H1 (cell line): ENCODE results near the gene MYCBPAP. TPM values are rescaled to one million over a fixed set of nuclear protein-coding genes. Genes with fewer than 3 reads are reported as not detected.

ENCODE experiments used
- CTCF ChIA-PET: fragments of 300-600 bp; sonication (Branson Sonifier 250); formaldehyde crosslinking; loops from one replicate; lab custom pipeline; 2021; ENCODE audit not compliant: partially characterized antibody; lab: Charles Lee
- POLR2A ChIA-PET: fragments of 300-600 bp; sonication (Branson Sonifier 250); formaldehyde crosslinking; loops from one replicate; lab custom pipeline; 2021; ENCODE audit warnings: inconsistent platforms; ENCODE audit not compliant: partially characterized antibody; lab: Charles Lee
- DNase-seq, 2 experiments: peaks; one replicate each; pipeline versions ENCODE4 v3.0.0 to v3.0.0-alpha.2; 2010 to 2022; ENCODE audit warnings: low spot score in 2 of 2, low read depth in 1 of 2, mixed read lengths in 1 of 2
- FAIRE-seq: peaks from 2 replicates; lab custom pipeline; 2011; peaks lifted over from hg19 to GRCh38; lab: Jason Lieb, UNC
- H2AFZ ChIP-seq: 2 replicates; pipeline ENCODE4 v1.8.1; 2012; ENCODE audit warnings: low read length, inconsistent platforms
- H2AK5ac ChIP-seq: 2 replicates; pipeline ENCODE4 v1.6.1; 2013; ENCODE audit warnings: low read depth, low read length
- H2BK120ac ChIP-seq: replicated peaks from 2 replicates; pipeline ENCODE3; 2013; ENCODE audit warnings: low read depth, low read length, inconsistent platforms
- H2BK12ac ChIP-seq: 2 replicates; pipeline ENCODE4 v1.6.1; 2013; ENCODE audit warnings: low read depth, low read length
- H2BK15ac ChIP-seq: 2 replicates; pipeline ENCODE4 v1.6.1; 2013; ENCODE audit warnings: low read length
- H2BK20ac ChIP-seq: 2 replicates; pipeline ENCODE4 v1.6.1; 2013; ENCODE audit warnings: low read length
- H2BK5ac ChIP-seq: 2 replicates; pipeline ENCODE4 v1.6.1; 2013; ENCODE audit warnings: low read depth, low read length
- H3K14ac ChIP-seq: 2 replicates; pipeline ENCODE4 v1.6.1; 2013; ENCODE audit warnings: inconsistent platforms; ENCODE audit not compliant: insufficient read length
- H3K18ac ChIP-seq: 2 replicates; pipeline ENCODE4 v1.6.1; 2013; ENCODE audit warnings: low read length; ENCODE audit errors: extremely low read depth
- H3K23ac ChIP-seq: 2 replicates; pipeline ENCODE4 v1.6.1; 2013; ENCODE audit warnings: inconsistent platforms; ENCODE audit not compliant: insufficient read length
- H3K23me2 ChIP-seq: 2 replicates; pipeline ENCODE4 v1.6.1; 2013; ENCODE audit warnings: low read depth, low read length
- H3K27ac ChIP-seq: 2 replicates; pipeline ENCODE4 v1.6.1; 2011; ENCODE audit warnings: low read depth, low read length, inconsistent platforms
- H3K27me3 ChIP-seq, 4 experiments: replicated peaks in 1 of 4; 1 replicate in 1 of 4; 2 replicates in 3 of 4; pipeline versions ENCODE4 v1.6.1 to v1.8.1; 2011 to 2013; ENCODE audit warnings: low read length in 3 of 4, mild to moderate bottlenecking in 3 of 4, inconsistent platforms in 2 of 4, mixed read lengths in 2 of 4, moderate library complexity in 1 of 4; ENCODE audit not compliant: control insufficient read depth in 3 of 4, insufficient read depth in 3 of 4; ENCODE audit errors: extremely low read depth in 1 of 4
- H3K36me3 ChIP-seq, 4 experiments: 2 replicates each; pipeline versions ENCODE4 v1.6.1 to v1.8.1; 2011 to 2013; ENCODE audit warnings: mild to moderate bottlenecking in 4 of 4, low read length in 3 of 4, moderate library complexity in 2 of 4, control low read depth in 1 of 4, inconsistent platforms in 1 of 4; ENCODE audit not compliant: insufficient read depth in 4 of 4, control insufficient read depth in 2 of 4
- H3K4ac ChIP-seq: replicated peaks from 2 replicates; pipeline ENCODE3; 2013; ENCODE audit warnings: low read length, low read depth, mixed read lengths, inconsistent platforms; ENCODE audit not compliant: insufficient read length
- H3K4me1 ChIP-seq, 4 experiments: replicated peaks in 1 of 4; 1 replicate in 1 of 4; 2 replicates in 3 of 4; pipeline versions ENCODE4 v1.6.1 to v1.8.1; 2011 to 2013; ENCODE audit warnings: low read length in 3 of 4, inconsistent platforms in 2 of 4, mixed read lengths in 1 of 4; ENCODE audit not compliant: insufficient read depth in 4 of 4, control insufficient read depth in 3 of 4
- H3K4me2 ChIP-seq, 2 experiments: 2 replicates each; pipeline versions ENCODE4 v1.6.1 to v1.8.1; 2011 to 2013; ENCODE audit warnings: low read depth in 2 of 2, low read length in 2 of 2, control low read depth in 1 of 2, inconsistent platforms in 1 of 2, mild to moderate bottlenecking in 1 of 2; ENCODE audit not compliant: insufficient read depth in 1 of 2
- H3K4me3 ChIP-seq, 4 experiments: fragments of 200-600, 300-600 bp in 1 of 4; sonication (generic), shearing (Covaris generic), sonication (Bioruptor Twin) in 1 of 4; 2 replicates each; pipeline versions ENCODE4 v1.5.1 to v1.8.1; 2011 to 2016; ENCODE audit warnings: low read length in 4 of 4, low read depth in 3 of 4, control low read depth in 2 of 4, inconsistent platforms in 2 of 4, mild to moderate bottlenecking in 2 of 4, mixed read lengths in 1 of 4, moderate library complexity in 1 of 4; ENCODE audit not compliant: insufficient read depth in 2 of 4; ENCODE audit errors: extremely low read depth in 1 of 4
- H3K56ac ChIP-seq: replicated peaks from 2 replicates; pipeline ENCODE3; 2013; ENCODE audit warnings: low read depth, mild to moderate bottlenecking, mixed read lengths, low read length, inconsistent platforms; ENCODE audit not compliant: insufficient read length
- H3K79me1 ChIP-seq: 2 replicates; pipeline ENCODE4 v1.6.1; 2013; ENCODE audit warnings: low read depth, low read length, control low read depth
- H3K79me2 ChIP-seq, 2 experiments: 2 replicates each; pipeline versions ENCODE4 v1.6.1 to v1.8.1; 2012 to 2013; ENCODE audit warnings: low read length in 2 of 2, mild to moderate bottlenecking in 2 of 2, inconsistent platforms in 1 of 2; ENCODE audit not compliant: insufficient read depth in 2 of 2, control insufficient read depth in 1 of 2
- H3K9ac ChIP-seq, 4 experiments: replicated peaks in 1 of 4; 1 replicate in 1 of 4; 2 replicates in 3 of 4; pipeline versions ENCODE4 v1.6.1 to v1.8.1; 2011 to 2013; ENCODE audit warnings: low read depth in 3 of 4, low read length in 3 of 4, control low read depth in 2 of 4, mild to moderate bottlenecking in 2 of 4, moderate library complexity in 2 of 4, inconsistent platforms in 1 of 4; ENCODE audit errors: extremely low read depth in 1 of 4
- H3K9me3 ChIP-seq, 2 experiments: 2 replicates each; pipeline versions ENCODE4 v1.6.1 to v1.8.1; 2012 to 2013; ENCODE audit warnings: mild to moderate bottlenecking in 2 of 2, moderate library complexity in 2 of 2, control low read depth in 1 of 2, inconsistent platforms in 1 of 2, low read depth in 1 of 2, low read length in 1 of 2, mixed read lengths in 1 of 2; ENCODE audit not compliant: insufficient read depth in 2 of 2
- H4K20me1 ChIP-seq, 2 experiments: replicated peaks in 1 of 2; 2 replicates each; pipeline versions ENCODE3 to v1.8.1; 2011 to 2013; ENCODE audit warnings: inconsistent platforms in 2 of 2, low read length in 2 of 2, mild to moderate bottlenecking in 1 of 2; ENCODE audit not compliant: insufficient read depth in 2 of 2, control insufficient read depth in 1 of 2
- H4K5ac ChIP-seq: 2 replicates; pipeline ENCODE4 v1.6.1; 2013; ENCODE audit warnings: low read length, low read depth, mixed read lengths, inconsistent platforms; ENCODE audit not compliant: insufficient read length
- H4K8ac ChIP-seq: 2 replicates; pipeline ENCODE4 v1.8.0; 2013; ENCODE audit warnings: mild to moderate bottlenecking, moderate library complexity, low read length, inconsistent platforms; ENCODE audit not compliant: insufficient read depth; ENCODE audit errors: extremely low read depth
- H4K91ac ChIP-seq: replicated peaks from 2 replicates; pipeline ENCODE3; 2013; ENCODE audit warnings: low read length, mixed read lengths, inconsistent platforms; ENCODE audit not compliant: insufficient read length
- CEBPB ChIP-seq: IDR thresholded peaks from 2 replicates; pipeline ENCODE4 v1.6.1; 2012; ENCODE audit warnings: low read depth, low read length
- HDAC6 ChIP-seq: IDR thresholded peaks from one replicate; pipeline ENCODE4 v1.7.1; 2012; ENCODE audit warnings: low read depth, mild to moderate bottlenecking, inconsistent platforms, low read length, moderate library complexity
- PHF8 ChIP-seq: fragments of 200-600 bp; sonication (generic); conservative IDR thresholded peaks from 2 replicates; pipeline ENCODE4 v1.7.1; 2012; ENCODE audit warnings: low read depth, mild to moderate bottlenecking, inconsistent platforms, low read length, moderate library complexity
- RBBP5 ChIP-seq: IDR thresholded peaks from 2 replicates; pipeline ENCODE4 v1.7.1; 2012; ENCODE audit warnings: low read depth, mild to moderate bottlenecking, inconsistent platforms, low read length, moderate library complexity, borderline replicate concordance
- SAP30 ChIP-seq: fragments of 300-600 bp; sonication (generic); IDR thresholded peaks from 2 replicates; pipeline ENCODE4 v1.7.1; 2012; ENCODE audit warnings: low read length, moderate library complexity, mild to moderate bottlenecking, inconsistent platforms; ENCODE audit not compliant: insufficient read depth, insufficient replicate concordance
- SIX5 ChIP-seq: IDR thresholded peaks from 2 replicates; pipeline ENCODE4 v1.6.1; 2011; ENCODE audit warnings: mild to moderate bottlenecking, low read depth, low read length
- SRF ChIP-seq: IDR thresholded peaks from 2 replicates; pipeline ENCODE4 v1.6.1; 2011; ENCODE audit warnings: mild to moderate bottlenecking, low read depth, low read length, moderate library complexity
- TAF1 ChIP-seq: IDR thresholded peaks from 2 replicates; pipeline ENCODE4 v1.6.1; 2011; ENCODE audit warnings: mild to moderate bottlenecking, low read depth, low read length
- WGBS, 2 experiments: shearing (Covaris generic) in 1 of 2; methylation state at CpG; one replicate each; pipeline versions ENCODE4 v1.1.6 to v1.1.7; 2013 to 2015; ENCODE audit warnings: low lambda C conversion rate in 2 of 2, mixed read lengths in 2 of 2, inconsistent platforms in 1 of 2, low coverage in 1 of 2, missing lambda C conversion rate in 1 of 2; ENCODE audit not compliant: insufficient replicate concordance in 2 of 2, insufficient coverage in 1 of 2, insufficient read length in 1 of 2; ENCODE audit errors: extremely low coverage in 1 of 2, missing lambda C conversion rate in 1 of 2; 5-methylcytosine and 5-hydroxymethylcytosine counted together
- polyA plus RNA-seq, 7 experiments: library from polyadenylated mRNA; depleted of rRNA in 3 of 7; stranded (reverse) in 5 of 7; unstranded in 2 of 7; fragments of >200 nt in 5 of 7; fragments of 200-250 nt in 2 of 7; gene quantifications; 1 replicate in 5 of 7; 2 replicates in 1 of 7; 4 replicates in 1 of 7; pipeline versions ENCODE4 v1.2.1 to v1.2.3, GENCODE V29; 2011 to 2013; ENCODE audit warnings: missing spikeins in 2 of 7, mixed read lengths in 2 of 7
- total RNA-seq: library from RNA; stranded (reverse); fragmentation: NEBNext Ultra II Directional; extraction: Animal tissue kit (Norgen Biotek cat#: 25700); gene quantifications from 2 replicates; pipeline ENCODE4 v1.2.1, GENCODE V29; 2021
- TF ChIP-seq, protein P1 (sequence below): IDR thresholded peaks from 2 replicates; pipeline ENCODE4 v1.6.1; 2012; ENCODE audit warnings: low read length, inconsistent platforms
- TF ChIP-seq, protein P2 (sequence below): IDR thresholded peaks from 2 replicates; pipeline ENCODE4 v1.6.1; 2011; ENCODE audit warnings: low read depth, mild to moderate bottlenecking, low read length; ENCODE audit not compliant: insufficient read depth

The MYCBPAP gene
- total and polyA plus RNA-seq, 2 of the 8 experiments (the other 6 are each of a cell fraction or from before 2014, with no cell fraction given) = 0.89 to 3.3 TPM

DNA sequence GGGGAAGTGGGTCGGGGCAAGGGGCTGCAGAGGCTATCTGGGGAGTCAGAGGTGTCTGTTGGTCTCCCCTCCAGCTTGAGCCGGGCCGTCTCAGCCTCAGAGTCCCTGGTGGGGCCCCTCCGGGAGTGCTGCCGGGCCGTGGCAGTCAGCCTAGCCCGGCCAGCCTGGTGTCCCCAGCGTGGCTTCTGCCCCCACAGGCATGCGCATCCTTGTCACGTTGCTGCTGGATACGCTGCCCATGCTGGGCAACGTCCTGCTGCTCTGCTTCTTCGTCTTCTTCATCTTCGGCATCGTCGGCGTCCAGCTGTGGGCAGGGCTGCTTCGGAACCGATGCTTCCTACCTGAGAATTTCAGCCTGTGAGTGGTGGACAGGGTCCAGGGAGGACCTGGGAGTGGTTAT lies 63.4 kb downstream of the MYCBPAP start:
- no peak overlapping the region for H4K5ac ChIP-seq
- H3K27me3 ChIP-seq = peaks cover 0 to 2% (median under 1%) of the 10 kb centered on the region in 4 experiments; a peak in 3 of 7 replicates
- no peaks in the 10 kb centered on the region for H3K79me2 ChIP-seq
- no peaks in the 10 kb centered on the region for H3K79me1 ChIP-seq
- no peak overlapping the region for H3K14ac ChIP-seq
- no peak overlapping the region for H2BK5ac ChIP-seq
- H3K4ac ChIP-seq = no peak overlapping the region
- no peak overlapping the region for H3K27ac ChIP-seq
- no peak overlapping the region for H3K56ac ChIP-seq
- no peak overlapping the region for H3K23ac ChIP-seq
- H3K9me3 ChIP-seq = no peaks in the 10 kb centered on the region
- H2BK15ac ChIP-seq = no peak overlapping the region
- WGBS, 2 experiments = 88% methylated on average over 17 of the region's 19 CpGs; no CpG with 5 or more reads in 1 of the 2 experiments
- H4K8ac ChIP-seq = 0 out of 2 replicates have a peak overlapping the region, but pooled peaks have one; percentile 16
- DNase-seq = no peak
- H3K18ac ChIP-seq = no peak overlapping the region
- CTCF ChIA-PET = interaction anchor here (0.7 to 2.3 kb wide), 7 partner anchors 11 to 238 kb away, joined by 3 to 17 read pairs (median 3); no protein-coding TSS in a partner anchor
- peaks cover 0 to 4% of the 10 kb centered on the region in 2 experiments for H4K20me1 ChIP-seq
- no peak for FAIRE-seq
- H2BK12ac ChIP-seq = no peak overlapping the region
- H3K4me1 ChIP-seq = peaks cover 0 to 9% (median 6%) of the 10 kb centered on the region in 4 experiments; a peak in 4 of 7 replicates
- no peak overlapping the region for H3K4me2 ChIP-seq
- H2AK5ac ChIP-seq = no peak overlapping the region
- 0 out of 2 replicates have a peak, but pooled peaks cover 3% of the 10 kb centered on the region for H3K23me2 ChIP-seq
- H3K4me3 ChIP-seq = no peak overlapping the region
- no peak overlapping the region for H3K9ac ChIP-seq
- H2BK120ac ChIP-seq = no peak overlapping the region
- no peak for TF ChIP-seq SAP30
- TF ChIP-seq, protein P1, sequence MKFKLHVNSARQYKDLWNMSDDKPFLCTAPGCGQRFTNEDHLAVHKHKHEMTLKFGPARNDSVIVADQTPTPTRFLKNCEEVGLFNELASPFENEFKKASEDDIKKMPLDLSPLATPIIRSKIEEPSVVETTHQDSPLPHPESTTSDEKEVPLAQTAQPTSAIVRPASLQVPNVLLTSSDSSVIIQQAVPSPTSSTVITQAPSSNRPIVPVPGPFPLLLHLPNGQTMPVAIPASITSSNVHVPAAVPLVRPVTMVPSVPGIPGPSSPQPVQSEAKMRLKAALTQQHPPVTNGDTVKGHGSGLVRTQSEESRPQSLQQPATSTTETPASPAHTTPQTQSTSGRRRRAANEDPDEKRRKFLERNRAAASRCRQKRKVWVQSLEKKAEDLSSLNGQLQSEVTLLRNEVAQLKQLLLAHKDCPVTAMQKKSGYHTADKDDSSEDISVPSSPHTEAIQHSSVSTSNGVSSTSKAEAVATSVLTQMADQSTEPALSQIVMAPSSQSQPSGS = no peak
- TF ChIP-seq SIX5 = no peak
- TF ChIP-seq, protein P2, sequence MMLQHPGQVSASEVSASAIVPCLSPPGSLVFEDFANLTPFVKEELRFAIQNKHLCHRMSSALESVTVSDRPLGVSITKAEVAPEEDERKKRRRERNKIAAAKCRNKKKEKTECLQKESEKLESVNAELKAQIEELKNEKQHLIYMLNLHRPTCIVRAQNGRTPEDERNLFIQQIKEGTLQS = no peak
- no peak for TF ChIP-seq RBBP5
- TF ChIP-seq PHF8 = no peak
- no peak for TF ChIP-seq HDAC6
- no peak for TF ChIP-seq SRF
- no peak for TF ChIP-seq CEBPB
- TF ChIP-seq TAF1 = no peak
- no peaks in the 10 kb centered on the region for H3K36me3 ChIP-seq
- no peak overlapping the region for H4K91ac ChIP-seq
- H2BK20ac ChIP-seq = no peak overlapping the region
- POLR2A ChIA-PET = no interaction called here
- H2AFZ ChIP-seq = no peak overlapping the region
